GM12878 (cell line): ENCODE results near the gene METRN. TPM values are rescaled to one million over a fixed set of nuclear protein-coding genes. Genes with fewer than 3 reads are reported as not detected.

Experiments
- ATAC-seq: fragments of 200-7000 bp; cut with Tn5 transposase; 3 replicates; pipeline ENCODE4 v1.9.1; 2020; ENCODE audit warnings: mild to moderate bottlenecking, moderate library complexity
- BruUV-seq: library from RNA; stranded (reverse); fragments of 400-500 nt; replicated peaks from 2 replicates; lab custom pipeline; 2021; lab: Mats Ljungman, UMichigan
- CTCF ChIA-PET: fragments of 300-600 bp; sonication (Branson Sonifier 250); formaldehyde crosslinking; extraction: SDS; loops from one replicate; lab custom pipeline; 2021; ENCODE audit warnings: inconsistent platforms; lab: Yijun Ruan, JAX
- POLR2A ChIA-PET: fragments of 350-600 bp; formaldehyde crosslinking; extraction: SDS; loops from one replicate; lab custom pipeline; 2021; ENCODE audit warnings: inconsistent platforms; lab: Charles Lee
- RAD21 ChIA-PET: fragments of 300-600 bp; sonication (Branson Sonifier 250); formaldehyde crosslinking; loops from one replicate; lab custom pipeline; 2023; ENCODE audit warnings: antibody characterized with exemption; ENCODE audit not compliant: unreplicated experiment; lab: Charles Lee
- SMC1A ChIA-PET: fragments of 300-600 bp; sonication (Branson Sonifier 250); formaldehyde crosslinking; loops from one replicate; lab custom pipeline; 2023; ENCODE audit not compliant: unreplicated experiment, uncharacterized antibody; lab: Charles Lee
- DNase-seq: peaks from one replicate; pipeline ENCODE4 v3.0.0-alpha.2; 2011; ENCODE audit warnings: low read depth, low spot score
- FAIRE-seq: peaks from 3 replicates; lab custom pipeline; 2011; peaks lifted over from hg19 to GRCh38; lab: Jason Lieb, UNC
- H2AFZ ChIP-seq: 2 replicates; pipeline ENCODE4 v1.6.0; 2011; ENCODE audit warnings: low read depth, low read length, control low read depth; ENCODE audit not compliant: control insufficient read depth
- H3K27ac ChIP-seq: 2 replicates; pipeline ENCODE4 v1.5.1; 2011; ENCODE audit warnings: control low read depth; ENCODE audit not compliant: control insufficient read depth, insufficient read depth
- H3K27me3 ChIP-seq, 2 experiments: replicated peaks in 1 of 2; 2 replicates each; pipeline versions ENCODE4 v1.6.0 to v1.6.1; 2011; ENCODE audit warnings: low read length in 1 of 2; ENCODE audit not compliant: control insufficient read depth in 2 of 2, insufficient read depth in 2 of 2
- H3K36me3 ChIP-seq, 2 experiments: 2 replicates each; pipeline ENCODE4 v1.5.1; 2011; ENCODE audit warnings: low read length in 1 of 2; ENCODE audit not compliant: control insufficient read depth in 2 of 2, insufficient read depth in 2 of 2
- H3K4me1 ChIP-seq: 2 replicates; pipeline ENCODE4 v1.6.1; 2011; ENCODE audit warnings: mild to moderate bottlenecking, low read length, moderate library complexity, mixed read lengths; ENCODE audit not compliant: control insufficient read depth, insufficient read depth
- H3K4me2 ChIP-seq: 2 replicates; pipeline ENCODE4 v1.6.0; 2011; ENCODE audit warnings: control low read depth; ENCODE audit not compliant: control insufficient read depth, insufficient read depth
- H3K4me3 ChIP-seq: fragments of 200-600 bp; sonication (generic); 2 replicates; pipeline ENCODE4 v1.5.1; 2016
- H3K79me2 ChIP-seq: 2 replicates; pipeline ENCODE4 v1.6.0; 2011; ENCODE audit warnings: low read length; ENCODE audit not compliant: control insufficient read depth, insufficient read depth
- H3K9ac ChIP-seq: 2 replicates; pipeline ENCODE4 v1.8.0; 2011; ENCODE audit warnings: low read length, control low read depth, mixed read lengths; ENCODE audit not compliant: control insufficient read depth, insufficient read depth
- H3K9me3 ChIP-seq: replicated peaks from 3 replicates; pipeline ENCODE4 v1.5.1; 2011; ENCODE audit warnings: mild to moderate bottlenecking, low read length; ENCODE audit not compliant: control insufficient read depth, insufficient read depth
- H4K20me1 ChIP-seq: 2 replicates; pipeline ENCODE4 v1.6.0; 2011; ENCODE audit not compliant: control insufficient read depth, insufficient read depth
- RBBP5 ChIP-seq: fragments of 200-600 bp; sonication (generic); conservative IDR thresholded peaks from 2 replicates; pipeline ENCODE4 v1.6.1; 2016
- WGBS: methylation state at CpG from one replicate; pipeline ENCODE4 v1.1.6; 2016; ENCODE audit warnings: low lambda C conversion rate; ENCODE audit not compliant: insufficient replicate concordance, insufficient coverage; ENCODE audit errors: missing lambda C conversion rate; 5-methylcytosine and 5-hydroxymethylcytosine counted together
- in situ Hi-C: fragments of 300-500 bp; cut with MboI; formaldehyde crosslinking; loops from 9 replicates; pipeline ENCODE4 v1.14.3; 2018; ENCODE audit warnings: mixed read lengths
- intact Hi-C: fragments of 100-400 bp; cut with micrococcal nuclease; formaldehyde crosslinking; loops from one replicate; pipeline ENCODE4 v1.14.2; 2022; ENCODE audit not compliant: unreplicated experiment
- polyA plus RNA-seq, 11 experiments: library from polyadenylated mRNA; depleted of rRNA in 4 of 11; unstranded in 6 of 11; stranded (reverse) in 5 of 11; fragments of >200 nt; fragmentation: Nextera tagmentation in 4 of 11; fragmentation: Illumina TruSeq in 1 of 11; extraction: Ambion mirVana in 4 of 11; extraction: Trizol in 1 of 11; gene quantifications; 1 replicate in 1 of 11; 2 replicates in 10 of 11; pipeline versions ENCODE4 v1.2.1 to v1.2.3, GENCODE V29; 2011 to 2016; ENCODE audit warnings: inconsistent platforms in 2 of 11, missing spikeins in 2 of 11, low read depth in 1 of 11
- total RNA-seq, 4 experiments: library from RNA; depleted of rRNA in 3 of 4; stranded (reverse); fragments of >200 nt in 3 of 4; fragmentation: Illumina TruSeq in 1 of 4; extraction: Trizol in 1 of 4; gene quantifications; 2 replicates each; pipeline versions ENCODE4 v1.2.1 to v1.2.3, GENCODE V29; 2013 to 2021
- TF ChIP-seq, protein P1 (sequence below): IDR thresholded peaks from 2 replicates; pipeline ENCODE4 v1.6.1; 2012; ENCODE audit warnings: mild to moderate bottlenecking, low read depth, low read length

METRN gene
- total and polyA plus RNA-seq, 10 of the 15 experiments (the other 5 are each of a cell fraction or from before 2014, with no cell fraction given), result 0.11 to 12.8 (median 1.1) TPM; not detected in 1

DNA sequence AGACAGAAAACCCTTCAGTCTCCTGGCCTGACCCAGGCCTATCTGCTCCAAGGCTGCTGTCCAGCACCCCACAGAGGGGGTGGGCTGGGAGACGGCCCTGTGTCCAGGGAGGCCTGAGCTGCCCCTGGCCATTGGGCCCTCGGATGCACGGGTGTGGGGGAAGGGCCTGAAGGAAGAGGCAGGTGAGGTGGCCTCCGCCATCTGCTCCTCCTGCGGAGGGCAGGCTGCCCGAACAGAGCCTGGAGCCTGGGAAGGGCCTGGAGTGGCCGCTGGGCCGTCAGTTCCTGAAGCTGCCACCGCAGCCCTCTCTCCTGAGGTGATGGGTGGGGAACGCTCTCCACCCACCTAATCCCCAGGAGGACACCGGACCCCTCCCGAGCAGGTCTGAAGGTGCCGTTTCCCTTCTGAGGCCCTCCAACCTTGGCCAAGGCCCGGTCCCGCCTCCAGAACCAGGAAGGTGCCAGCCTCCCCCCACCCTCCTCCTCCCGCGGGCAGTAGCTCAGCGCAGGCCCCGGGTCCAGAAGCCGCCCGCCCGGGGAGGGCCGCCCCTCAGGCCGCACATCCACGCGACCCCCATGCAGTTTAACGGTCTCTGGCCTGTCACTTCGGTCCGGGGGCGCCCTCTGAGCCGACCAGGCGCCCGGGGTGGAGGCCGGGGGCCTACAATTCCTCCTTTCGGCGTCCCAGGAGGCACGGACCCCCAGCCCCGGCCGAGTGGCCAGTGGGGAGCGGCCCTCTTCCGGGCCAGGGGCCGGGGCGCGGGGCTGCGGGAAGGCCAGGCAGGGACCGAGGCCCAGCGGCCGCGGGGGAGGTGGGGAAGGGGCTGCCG is 10.2 kb upstream of the METRN start:
- Histone ChIP-seq H3K27ac (no peak overlapping the region), H3K4me1 (no peaks in the 10 kb centered on the region), H3K4me2 (no peak overlapping the region), H3K79me2 (no peaks in the 10 kb centered on the region), H3K4me3 (no peak overlapping the region), H3K9me3 (no peaks in the 10 kb centered on the region), H3K36me3 (no peaks in the 10 kb centered on the region), H4K20me1 (no peaks in the 10 kb centered on the region), H3K9ac (no peak overlapping the region), H2AFZ (no peak overlapping the region), H3K27me3 (peaks cover 0 to 11% of the 10 kb centered on the region in 2 experiments; a peak in 2 of 4 replicates)
- intact Hi-C loops, result no loop called here
- SMC1A ChIA-PET, result interaction anchor here (0.6 kb wide), 1 partner anchor 80 kb away, joined by 3 read pairs; no protein-coding TSS in a partner anchor
- no TSS peak for BruUV-seq
- FAIRE-seq (no peak), DNase-seq (no peak), ATAC-seq (no peak)
- POLR2A ChIA-PET, result no interaction called here
- RAD21 ChIA-PET, result no interaction called here
- WGBS, result 43% methylated on average over 33 of the region's 50 CpGs
- CTCF ChIA-PET, result no interaction called here
- TF ChIP-seq, protein P1, sequence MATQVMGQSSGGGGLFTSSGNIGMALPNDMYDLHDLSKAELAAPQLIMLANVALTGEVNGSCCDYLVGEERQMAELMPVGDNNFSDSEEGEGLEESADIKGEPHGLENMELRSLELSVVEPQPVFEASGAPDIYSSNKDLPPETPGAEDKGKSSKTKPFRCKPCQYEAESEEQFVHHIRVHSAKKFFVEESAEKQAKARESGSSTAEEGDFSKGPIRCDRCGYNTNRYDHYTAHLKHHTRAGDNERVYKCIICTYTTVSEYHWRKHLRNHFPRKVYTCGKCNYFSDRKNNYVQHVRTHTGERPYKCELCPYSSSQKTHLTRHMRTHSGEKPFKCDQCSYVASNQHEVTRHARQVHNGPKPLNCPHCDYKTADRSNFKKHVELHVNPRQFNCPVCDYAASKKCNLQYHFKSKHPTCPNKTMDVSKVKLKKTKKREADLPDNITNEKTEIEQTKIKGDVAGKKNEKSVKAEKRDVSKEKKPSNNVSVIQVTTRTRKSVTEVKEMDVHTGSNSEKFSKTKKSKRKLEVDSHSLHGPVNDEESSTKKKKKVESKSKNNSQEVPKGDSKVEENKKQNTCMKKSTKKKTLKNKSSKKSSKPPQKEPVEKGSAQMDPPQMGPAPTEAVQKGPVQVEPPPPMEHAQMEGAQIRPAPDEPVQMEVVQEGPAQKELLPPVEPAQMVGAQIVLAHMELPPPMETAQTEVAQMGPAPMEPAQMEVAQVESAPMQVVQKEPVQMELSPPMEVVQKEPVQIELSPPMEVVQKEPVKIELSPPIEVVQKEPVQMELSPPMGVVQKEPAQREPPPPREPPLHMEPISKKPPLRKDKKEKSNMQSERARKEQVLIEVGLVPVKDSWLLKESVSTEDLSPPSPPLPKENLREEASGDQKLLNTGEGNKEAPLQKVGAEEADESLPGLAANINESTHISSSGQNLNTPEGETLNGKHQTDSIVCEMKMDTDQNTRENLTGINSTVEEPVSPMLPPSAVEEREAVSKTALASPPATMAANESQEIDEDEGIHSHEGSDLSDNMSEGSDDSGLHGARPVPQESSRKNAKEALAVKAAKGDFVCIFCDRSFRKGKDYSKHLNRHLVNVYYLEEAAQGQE, result 0 out of 2 replicates have a peak, but pooled peaks have one; percentile 19
- TF ChIP-seq RBBP5, result no peak
- in situ Hi-C loops, result no loop called here
